ENCODE measurements around the gene FBXL20.
A peak's percentile ranks its signal among the peaks of the same experiment; 100 is the strongest.

FBXL20 gene

GRCh38 chr17:39406951-39407350 is 5.5 kb upstream of the FBXL20 start:
- H3K36me3 ChIP-seq (ENCODE audit: control insufficient read depth, insufficient read depth, low read length): peaks cover 66% of the 10 kb centered on the region
- no peak overlapping the region for H3K27ac ChIP-seq (ENCODE audit: low read depth, low read length, severe bottlenecking)
- no peak overlapping the region for H3K4me3 ChIP-seq (ENCODE audit: extremely low read depth, insufficient read depth, low read length, poor library complexity, severe bottlenecking)
- WGBS, 2 experiments (ENCODE audit: insufficient coverage in 2 of 2): 80% methylated on average over 1 of the region's 1 CpG; no CpG with 5 or more reads in 1 of the 2 experiments
- no peaks in the 10 kb centered on the region for H3K9me3 ChIP-seq (ENCODE audit: control insufficient read depth, low read length)
- peaks cover 5% of the 10 kb centered on the region for H3K4me1 ChIP-seq (ENCODE audit: control insufficient read depth, insufficient read depth, low read length, poor library complexity, severe bottlenecking)

GRCh38 chr17:39405436-39405835 is 4.0 kb upstream of the FBXL20 start:
- H3K9me3 ChIP-seq (ENCODE audit: control insufficient read depth, low read length): no peaks in the 10 kb centered on the region
- 83% methylated on average over 1 of the region's 1 CpG for WGBS, 2 experiments (ENCODE audit: insufficient coverage in 2 of 2)
- peaks cover 52% of the 10 kb centered on the region for H3K36me3 ChIP-seq (ENCODE audit: control insufficient read depth, insufficient read depth, low read length)
- no peak overlapping the region for H3K4me3 ChIP-seq (ENCODE audit: extremely low read depth, insufficient read depth, low read length, poor library complexity, severe bottlenecking)
- no peak overlapping the region for H3K27ac ChIP-seq (ENCODE audit: low read depth, low read length, severe bottlenecking)
- peaks cover 5% of the 10 kb centered on the region for H3K4me1 ChIP-seq (ENCODE audit: control insufficient read depth, insufficient read depth, low read length, poor library complexity, severe bottlenecking)

GRCh38 chr17:39404542-39405378 is 3.3 kb upstream of the FBXL20 start:
- H3K9me3 ChIP-seq (ENCODE audit: control insufficient read depth, low read length): no peaks in the 10 kb centered on the region
- H3K27ac ChIP-seq (ENCODE audit: low read depth, low read length, severe bottlenecking): no peak overlapping the region
- WGBS, 2 experiments (ENCODE audit: insufficient coverage in 2 of 2): 85 to 100% methylated on average over 1 to 3 of the region's 6 CpGs
- H3K4me3 ChIP-seq (ENCODE audit: extremely low read depth, insufficient read depth, low read length, poor library complexity, severe bottlenecking): no peak overlapping the region
- H3K4me1 ChIP-seq (ENCODE audit: control insufficient read depth, insufficient read depth, low read length, poor library complexity, severe bottlenecking): peaks cover 5% of the 10 kb centered on the region
- peaks cover 46% of the 10 kb centered on the region for H3K36me3 ChIP-seq (ENCODE audit: control insufficient read depth, insufficient read depth, low read length)

GRCh38 chr17:39402890-39403605 is 1.6 kb upstream of the FBXL20 start:
- Histone ChIP-seq H3K36me3 (ENCODE audit: control insufficient read depth, insufficient read depth, low read length) (peaks cover 28% of the 10 kb centered on the region), H3K27ac (ENCODE audit: low read depth, low read length, severe bottlenecking) (no peak overlapping the region), H3K4me1 (ENCODE audit: control insufficient read depth, insufficient read depth, low read length, poor library complexity, severe bottlenecking) (peaks cover 5% of the 10 kb centered on the region), H3K9me3 (ENCODE audit: control insufficient read depth, low read length) (no peaks in the 10 kb centered on the region), H3K4me3 (ENCODE audit: extremely low read depth, insufficient read depth, low read length, poor library complexity, severe bottlenecking) (peak overlapping the region; percentile 76)
- WGBS, 2 experiments (ENCODE audit: insufficient coverage in 2 of 2): 87% methylated on average over 17 to 20 of the region's 22 CpGs

GRCh38 chr17:39402244-39402889 is 941 bp upstream of the FBXL20 start:
- Histone ChIP-seq H3K36me3 (ENCODE audit: control insufficient read depth, insufficient read depth, low read length) (peaks cover 22% of the 10 kb centered on the region), H3K4me1 (ENCODE audit: control insufficient read depth, insufficient read depth, low read length, poor library complexity, severe bottlenecking) (peaks cover 5% of the 10 kb centered on the region), H3K27ac (ENCODE audit: low read depth, low read length, severe bottlenecking) (no peak overlapping the region), H3K9me3 (ENCODE audit: control insufficient read depth, low read length) (no peaks in the 10 kb centered on the region), H3K4me3 (ENCODE audit: extremely low read depth, insufficient read depth, low read length, poor library complexity, severe bottlenecking) (peak overlapping the region; percentile 76)
- WGBS, 2 experiments (ENCODE audit: insufficient coverage in 2 of 2): 0% methylated on average over 30 to 31 of the region's 53 CpGs

GRCh38 chr17:39400547-39401411 is 647 bp downstream of the FBXL20 start:
- Histone ChIP-seq H3K27ac (ENCODE audit: low read depth, low read length, severe bottlenecking) (peak overlapping the region; percentile 73), H3K4me1 (ENCODE audit: control insufficient read depth, insufficient read depth, low read length, poor library complexity, severe bottlenecking) (peaks cover 5% of the 10 kb centered on the region), H3K4me3 (ENCODE audit: extremely low read depth, insufficient read depth, low read length, poor library complexity, severe bottlenecking) (peak overlapping the region; percentile 76), H3K9me3 (ENCODE audit: control insufficient read depth, low read length) (no peaks in the 10 kb centered on the region), H3K36me3 (ENCODE audit: control insufficient read depth, insufficient read depth, low read length) (peaks cover 7% of the 10 kb centered on the region)
- WGBS, 2 experiments (ENCODE audit: insufficient coverage in 2 of 2): 3 to 4% methylated on average over 32 to 34 of the region's 46 CpGs

GRCh38 chr17:39399791-39400190 is 1.6 kb downstream of the FBXL20 start:
- 89 to 92% methylated on average over 4 of the region's 4 CpGs for WGBS, 2 experiments (ENCODE audit: insufficient coverage in 2 of 2)
- Histone ChIP-seq H3K4me1 (ENCODE audit: control insufficient read depth, insufficient read depth, low read length, poor library complexity, severe bottlenecking) (peaks cover 3% of the 10 kb centered on the region), H3K4me3 (ENCODE audit: extremely low read depth, insufficient read depth, low read length, poor library complexity, severe bottlenecking) (peak overlapping the region; percentile 76), H3K9me3 (ENCODE audit: control insufficient read depth, low read length) (no peaks in the 10 kb centered on the region), H3K27ac (ENCODE audit: low read depth, low read length, severe bottlenecking) (no peak overlapping the region), H3K36me3 (ENCODE audit: control insufficient read depth, insufficient read depth, low read length) (peaks cover 5% of the 10 kb centered on the region)

GRCh38 chr17:39393736-39394135 is 7.7 kb downstream of the FBXL20 start:
- Histone ChIP-seq H3K9me3 (ENCODE audit: control insufficient read depth, low read length) (no peaks in the 10 kb centered on the region), H3K36me3 (ENCODE audit: control insufficient read depth, insufficient read depth, low read length) (no peaks in the 10 kb centered on the region), H3K4me3 (ENCODE audit: extremely low read depth, insufficient read depth, low read length, poor library complexity, severe bottlenecking) (no peak overlapping the region), H3K27ac (ENCODE audit: low read depth, low read length, severe bottlenecking) (no peak overlapping the region), H3K4me1 (ENCODE audit: control insufficient read depth, insufficient read depth, low read length, poor library complexity, severe bottlenecking) (no peaks in the 10 kb centered on the region)
- 100% methylated on average over 1 of the region's 2 CpGs; no CpG with 5 or more reads in 1 of the 2 experiments for WGBS, 2 experiments (ENCODE audit: insufficient coverage in 2 of 2)

- no peaks in the 10 kb centered on the region for H3K4me1 ChIP-seq (ENCODE audit: control insufficient read depth, insufficient read depth, low read length, poor library complexity, severe bottlenecking)
- H3K4me3 ChIP-seq (ENCODE audit: extremely low read depth, insufficient read depth, low read length, poor library complexity, severe bottlenecking): no peak overlapping the region
- H3K36me3 ChIP-seq (ENCODE audit: control insufficient read depth, insufficient read depth, low read length): peaks cover 3% of the 10 kb centered on the region
- WGBS, 2 experiments (ENCODE audit: insufficient coverage in 2 of 2): no CpG with 5 or more reads among the region's 5 CpGs
- H3K27ac ChIP-seq (ENCODE audit: low read depth, low read length, severe bottlenecking): no peak overlapping the region
- no peaks in the 10 kb centered on the region for H3K9me3 ChIP-seq (ENCODE audit: control insufficient read depth, low read length)
These were observed 10.0 kb downstream of the FBXL20 start for GRCh38 chr17:39391448-39391847.

GRCh38 chr17:39385040-39385439 is 16.4 kb downstream of the FBXL20 start:
- WGBS, 2 experiments (ENCODE audit: insufficient coverage in 2 of 2): 98 to 100% methylated on average over 1 to 6 of the region's 6 CpGs

More at GRCh38 chr17:39385040-39385439, 16.4 kb downstream of the FBXL20 start:
- peaks cover 3% of the 10 kb centered on the region for H3K36me3 ChIP-seq (ENCODE audit: control insufficient read depth, insufficient read depth, low read length)
- no peak overlapping the region for H3K27ac ChIP-seq (ENCODE audit: low read depth, low read length, severe bottlenecking)
- no peaks in the 10 kb centered on the region for H3K9me3 ChIP-seq (ENCODE audit: control insufficient read depth, low read length)
- no peaks in the 10 kb centered on the region for H3K4me1 ChIP-seq (ENCODE audit: control insufficient read depth, insufficient read depth, low read length, poor library complexity, severe bottlenecking)
- no peak overlapping the region for H3K4me3 ChIP-seq (ENCODE audit: extremely low read depth, insufficient read depth, low read length, poor library complexity, severe bottlenecking)

Measured in mesodermal cell (in vitro differentiated cells).